GM15510 (cell line): Measurements from ENCODE around the gene TMEM97.
A peak's percentile ranks its signal among the peaks of the same experiment; 100 is the strongest.

Source experiments
- POLR2A ChIP-seq: IDR thresholded peaks from 3 replicates; pipeline ENCODE4 v1.6.1; 2011; ENCODE audit warnings: borderline replicate concordance; ENCODE audit not compliant: insufficient read length; ENCODE audit errors: extremely low read depth

The TMEM97 gene

GRCh38 chr17:28327709-28328108 is 8.7 kb downstream of the TMEM97 start:
- no peak for TF ChIP-seq POLR2A

GRCh38 chr17:28328325-28328724 is 9.3 kb downstream of the TMEM97 start:
- TF ChIP-seq POLR2A, result no peak

GRCh38 chr17:28330671-28331070 is 11.7 kb downstream of the TMEM97 start:
- TF ChIP-seq POLR2A, result no peak

- TF ChIP-seq POLR2A, result no peak
These were observed 13.0 kb downstream of the TMEM97 start for GRCh38 chr17:28331891-28332420.

GRCh38 chr17:28333083-28333746 is 14.2 kb downstream of the TMEM97 start:
- TF ChIP-seq POLR2A, result no peak

- no peak for TF ChIP-seq POLR2A
These were observed 15.2 kb downstream of the TMEM97 start for GRCh38 chr17:28334171-28334570.

GRCh38 chr17:28334666-28335200 is 15.7 kb downstream of the TMEM97 start:
- TF ChIP-seq POLR2A, result no peak

- peak; percentile 80 for TF ChIP-seq POLR2A
These were observed 16.4 kb downstream of the TMEM97 start, which contains the start of the genes IFT20 and TNFAIP1 for GRCh38 chr17:28335201-28335958. IFT20 (minus strand) TSS chr17:28335472; CDS start chr17:28331985, 3,487 bp downstream. TNFAIP1 (plus strand) TSS chr17:28335761; CDS start chr17:28339522, 3,761 bp downstream.

GRCh38 chr17:28335959-28336871 is 17.2 kb downstream of the TMEM97 start:
- TF ChIP-seq POLR2A, result no peak

GRCh38 chr17:28338056-28338768 is 19.2 kb downstream of the TMEM97 start:
- no peak for TF ChIP-seq POLR2A

- TF ChIP-seq POLR2A, result no peak
These were observed 20.4 kb downstream of the TMEM97 start for GRCh38 chr17:28339431-28339830.

- no peak for TF ChIP-seq POLR2A
These were observed 21.4 kb downstream of the TMEM97 start for GRCh38 chr17:28340374-28340773.

GRCh38 chr17:28341516-28341915 is 22.5 kb downstream of the TMEM97 start:
- no peak for TF ChIP-seq POLR2A

- TF ChIP-seq POLR2A, result no peak
These were observed 23.3 kb downstream of the TMEM97 start for GRCh38 chr17:28342313-28342712.
